Activated CD4-positive, alpha-beta T cell treated with anti-CD3 and anti-CD28 coated beads, Interleukin-2, amount 50 U/mL, for 1 hour (primary cell): ENCODE data around the gene HERC6.
"Not testable (repeated sequence)": the region's sequence is repeated elsewhere in the genome, so short reads cannot be mapped to it uniquely, and the experiment has no call there.

ENCODE experiments used
- DNase-seq: peaks from one replicate; pipeline ENCODE4 v3.0.0-alpha.2; 2020

The HERC6 gene

DNA sequence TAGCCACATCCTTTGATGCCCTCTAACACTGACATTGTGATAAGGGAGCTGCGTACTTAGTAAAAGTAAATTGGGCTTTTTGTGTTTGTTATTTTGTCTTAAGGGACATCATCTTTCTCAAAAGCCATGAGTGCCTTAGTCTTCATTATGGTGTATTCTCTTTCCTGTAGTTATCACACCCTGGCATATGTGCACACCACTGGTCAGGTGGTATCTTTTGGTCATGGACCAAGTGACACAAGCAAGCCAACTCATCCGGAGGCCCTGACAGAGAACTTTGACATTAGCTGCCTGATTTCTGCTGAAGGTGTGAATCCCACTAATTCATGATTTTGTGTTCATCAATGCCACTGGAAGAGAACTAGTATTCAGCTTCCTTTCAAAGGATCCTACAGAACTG is 18.0 kb downstream of the HERC6 start:
- DNase-seq: no peak

DNA sequence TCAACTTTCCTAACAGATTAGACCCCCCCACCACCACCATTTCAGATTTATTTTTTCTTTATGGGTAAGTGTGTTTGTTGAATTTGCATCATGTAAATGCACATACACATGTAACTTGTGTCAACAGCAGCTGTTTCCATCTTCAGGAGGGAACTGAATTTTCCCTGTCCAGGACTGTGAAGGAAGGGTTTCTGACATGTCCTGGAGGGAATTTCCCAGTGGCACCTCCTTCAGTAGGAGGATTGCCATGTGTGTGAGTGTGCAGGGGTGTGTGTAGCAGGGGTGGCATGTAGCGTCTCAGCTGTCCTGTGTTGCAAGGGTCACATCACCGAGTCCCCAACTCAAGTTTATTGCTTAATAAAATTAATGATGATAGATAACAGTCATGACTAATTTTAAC is 19.7 kb downstream of the HERC6 start:
- no peak for DNase-seq

DNA sequence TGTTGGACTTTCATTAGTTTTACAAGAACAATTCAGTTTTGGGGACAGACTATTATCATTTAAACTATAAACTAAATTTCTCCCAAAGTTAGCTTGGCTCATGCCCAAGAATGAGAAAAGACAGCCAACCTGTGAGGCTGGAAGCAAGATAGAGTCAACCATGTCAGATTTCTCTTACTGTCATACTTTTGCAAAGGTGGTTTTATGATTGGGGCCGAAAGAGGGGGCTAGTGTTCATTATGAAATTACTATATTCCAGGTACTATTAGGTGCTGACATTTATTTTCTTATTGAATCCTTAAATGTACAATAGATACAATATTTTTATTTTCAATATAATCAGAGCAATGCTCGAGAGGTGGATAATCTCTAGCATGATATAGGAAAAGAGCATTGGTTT is 30.6 kb downstream of the HERC6 start:
- DNase-seq: no peak

DNA sequence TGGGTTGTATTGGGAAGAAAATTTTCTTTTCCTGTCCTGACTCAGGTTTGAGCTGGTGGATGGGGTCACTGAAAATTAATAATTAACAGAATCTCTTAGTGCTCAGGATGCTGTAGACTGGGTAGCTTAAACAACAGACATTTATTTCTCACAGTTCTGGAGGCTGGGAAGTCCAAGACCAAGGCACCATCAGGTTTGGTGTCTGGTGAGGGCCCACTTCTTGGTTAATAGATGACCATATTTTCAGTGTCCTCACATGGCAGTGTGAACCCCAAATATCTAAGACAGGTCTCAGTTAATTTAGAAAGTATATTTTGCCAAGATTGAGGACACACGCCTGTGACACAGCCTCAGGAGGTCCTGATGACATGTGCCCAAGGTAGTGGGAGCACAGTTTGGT is 31.1 kb downstream of the HERC6 start:
- DNase-seq: no peak

DNA sequence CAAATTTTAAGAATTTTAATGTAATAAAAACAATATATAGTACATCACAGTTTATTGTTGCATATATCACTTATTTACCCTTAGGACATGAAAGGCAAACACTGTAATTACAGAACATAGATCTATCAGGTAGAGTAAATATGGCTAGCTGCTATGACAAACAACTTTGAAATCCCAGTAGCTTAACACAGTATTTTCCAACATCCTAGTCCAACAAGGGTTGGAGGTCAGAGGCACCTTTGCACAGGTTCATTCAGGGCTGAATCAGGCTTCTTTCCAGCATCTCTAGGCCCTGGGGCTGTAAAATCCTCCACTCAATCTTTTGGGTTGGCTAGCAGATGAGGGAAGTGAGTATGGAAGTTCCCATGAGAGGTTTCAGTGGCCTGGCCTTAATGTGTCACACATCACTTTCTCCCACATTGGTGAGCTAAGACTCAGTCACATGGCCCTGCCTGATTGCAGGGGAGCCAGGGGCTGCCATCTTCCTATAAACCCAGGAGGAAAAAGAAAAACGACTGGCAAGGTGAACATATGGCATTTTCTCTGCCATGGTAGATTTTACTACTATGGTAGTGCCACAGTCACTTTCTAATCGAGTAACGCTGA is 32.9 kb downstream of the HERC6 start:
- DNase-seq: no peak

DNA sequence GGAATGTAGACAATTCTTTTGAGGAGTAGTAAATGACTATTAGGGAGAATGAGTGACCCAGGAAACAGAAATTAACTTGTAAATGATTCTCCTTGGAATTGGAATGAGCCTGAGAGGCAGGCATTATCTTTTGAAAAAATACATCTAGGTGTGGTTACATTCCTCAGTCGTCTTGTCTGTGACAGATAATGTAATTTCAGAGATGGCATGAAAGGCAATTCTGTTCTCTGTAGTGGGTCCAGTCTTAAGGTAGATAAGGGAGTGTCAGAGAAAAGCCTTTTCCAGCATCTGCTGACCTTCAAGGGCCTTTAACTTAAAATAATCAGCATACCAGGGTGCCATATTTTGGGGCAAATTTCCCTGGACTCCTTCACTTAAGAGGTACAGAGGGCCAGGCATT is 35.1 kb downstream of the HERC6 start:
- DNase-seq: no peak

DNA sequence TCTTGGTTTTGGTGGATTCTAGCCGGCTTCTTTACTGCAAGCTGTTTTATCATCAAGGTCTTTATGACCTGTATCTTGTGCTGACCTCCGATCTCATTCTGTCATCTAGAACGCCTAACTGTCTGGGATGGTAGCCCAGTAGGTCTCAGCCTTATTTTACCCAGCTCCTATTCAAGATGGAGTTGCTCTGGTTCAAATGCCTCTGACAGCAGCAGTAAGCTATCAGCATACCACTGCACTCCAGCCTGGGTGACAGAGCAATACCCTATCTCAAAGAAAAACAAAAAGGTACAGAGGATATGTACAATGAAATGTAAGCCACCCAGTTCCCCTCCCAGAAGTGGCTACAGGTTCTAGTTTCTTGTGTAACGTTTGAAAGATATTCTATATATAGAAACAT is 36.1 kb downstream of the HERC6 start:
- no peak for DNase-seq

DNA sequence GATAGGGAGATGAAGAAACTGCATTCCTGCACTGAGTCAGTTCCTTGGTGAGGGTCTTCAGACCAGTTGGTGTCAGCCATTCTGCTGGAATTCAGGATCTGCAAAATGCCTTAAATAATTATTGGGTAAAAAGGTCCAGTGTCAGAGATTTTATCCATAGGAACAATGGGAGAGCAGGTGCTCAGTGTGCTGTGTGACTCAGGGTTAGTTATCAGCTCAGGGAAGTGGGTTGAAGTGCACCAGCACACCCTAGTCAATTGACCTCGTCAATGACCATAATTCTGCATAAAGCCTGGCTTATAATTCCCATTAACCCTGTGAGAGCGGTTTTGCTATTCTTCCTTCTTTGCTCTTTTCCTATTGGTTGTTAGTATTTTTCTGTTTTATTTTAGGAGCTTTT is 37.3 kb downstream of the HERC6 start:
- DNase-seq: no peak

DNA sequence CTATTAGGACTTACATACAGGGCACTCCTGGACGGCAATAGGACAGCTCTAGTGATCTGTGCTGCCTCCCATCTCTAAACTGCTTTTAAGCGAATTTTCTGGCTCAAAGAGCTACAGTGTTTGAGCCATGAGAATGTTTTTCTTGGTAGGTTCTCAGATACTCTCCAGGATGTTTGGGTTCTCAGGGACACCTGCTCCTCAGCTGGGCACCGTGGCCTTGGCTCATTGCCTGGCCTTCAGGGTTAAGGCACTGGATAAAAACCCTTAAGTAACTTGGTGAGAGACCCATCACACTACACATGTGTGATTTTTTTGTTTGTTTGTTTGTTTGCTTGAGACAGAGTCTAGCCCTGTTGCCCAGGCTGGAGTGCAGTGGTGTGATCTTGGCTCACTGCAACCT is 39.8 kb downstream of the HERC6 start:
- no peak for DNase-seq

DNA sequence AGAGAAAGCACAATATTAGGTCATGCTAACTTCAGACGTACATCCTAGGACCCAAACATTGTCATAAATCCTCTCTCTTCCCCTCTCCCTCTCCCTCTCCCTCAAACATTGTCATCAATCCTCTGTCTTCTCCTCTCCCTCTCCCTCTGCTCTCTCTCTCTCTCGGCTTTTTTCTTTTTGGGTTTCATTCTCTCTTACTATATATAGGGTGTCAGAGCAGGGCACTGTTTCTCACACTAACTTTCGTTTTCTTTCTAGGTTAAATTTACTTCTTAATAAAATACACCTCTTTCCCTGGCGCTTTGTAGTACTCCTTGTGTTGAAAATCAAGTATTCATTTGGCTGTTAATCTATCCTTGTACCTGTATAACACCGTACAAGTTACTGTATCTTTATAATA is 41.2 kb downstream of the HERC6 start:
- no peak for DNase-seq

DNA sequence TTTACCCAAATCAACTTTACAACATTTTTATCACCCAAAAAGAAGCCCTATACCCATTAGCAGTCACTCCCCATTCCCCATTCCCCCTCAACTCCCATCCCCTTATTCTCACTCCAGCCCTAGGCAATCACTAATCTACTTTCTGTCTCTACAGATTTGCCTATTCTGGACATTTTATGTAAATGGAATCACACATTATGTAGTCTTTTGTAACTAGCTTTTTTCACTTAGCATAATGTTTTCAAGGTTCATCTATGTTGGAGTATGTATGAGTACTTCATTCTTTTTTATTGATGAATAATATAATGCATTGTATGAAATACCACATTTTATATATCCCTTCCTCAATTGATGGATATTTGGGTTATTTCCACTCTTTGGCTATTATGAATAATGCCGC is 42.2 kb downstream of the HERC6 start:
- DNase-seq: no peak

DNA sequence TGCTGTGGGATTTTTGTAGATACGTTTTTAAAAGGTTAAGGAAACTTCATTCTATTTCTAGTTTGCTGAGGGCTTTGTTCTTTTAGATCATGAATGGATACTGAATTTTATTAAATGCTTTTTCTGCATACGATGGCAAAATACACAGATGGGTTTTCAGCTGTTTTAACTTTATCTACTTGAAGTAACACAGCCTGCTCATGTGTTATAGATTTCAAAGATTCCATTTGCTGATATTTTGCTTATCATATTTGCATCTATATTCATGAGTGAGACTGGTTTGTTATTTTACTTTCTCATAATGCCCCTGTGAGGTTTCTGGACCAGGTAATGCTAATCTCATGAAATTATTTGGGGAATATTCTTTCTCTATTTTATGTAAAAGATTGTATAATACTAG is 43.8 kb downstream of the HERC6 start:
- DNase-seq: no peak

DNA sequence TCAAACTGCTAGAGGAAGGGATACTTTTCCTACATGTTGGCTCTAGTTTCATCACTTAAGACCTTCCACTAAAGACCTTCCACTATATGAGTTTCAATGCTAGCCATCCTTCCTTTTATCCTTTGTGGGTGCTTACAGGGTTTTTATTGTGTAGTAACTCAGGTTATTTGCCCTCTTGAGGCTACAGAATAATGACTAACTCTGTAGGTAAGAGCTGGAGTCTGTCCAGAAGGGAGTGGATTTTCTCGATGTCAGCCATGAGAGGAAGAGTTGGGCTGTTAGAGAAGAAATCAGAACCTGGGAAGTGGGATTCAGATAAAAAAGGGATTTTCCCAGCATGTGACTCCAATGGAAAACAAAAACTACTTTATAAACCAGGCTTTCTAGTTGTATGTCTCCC is 50.7 kb downstream of the HERC6 start:
- DNase-seq: no peak

DNA sequence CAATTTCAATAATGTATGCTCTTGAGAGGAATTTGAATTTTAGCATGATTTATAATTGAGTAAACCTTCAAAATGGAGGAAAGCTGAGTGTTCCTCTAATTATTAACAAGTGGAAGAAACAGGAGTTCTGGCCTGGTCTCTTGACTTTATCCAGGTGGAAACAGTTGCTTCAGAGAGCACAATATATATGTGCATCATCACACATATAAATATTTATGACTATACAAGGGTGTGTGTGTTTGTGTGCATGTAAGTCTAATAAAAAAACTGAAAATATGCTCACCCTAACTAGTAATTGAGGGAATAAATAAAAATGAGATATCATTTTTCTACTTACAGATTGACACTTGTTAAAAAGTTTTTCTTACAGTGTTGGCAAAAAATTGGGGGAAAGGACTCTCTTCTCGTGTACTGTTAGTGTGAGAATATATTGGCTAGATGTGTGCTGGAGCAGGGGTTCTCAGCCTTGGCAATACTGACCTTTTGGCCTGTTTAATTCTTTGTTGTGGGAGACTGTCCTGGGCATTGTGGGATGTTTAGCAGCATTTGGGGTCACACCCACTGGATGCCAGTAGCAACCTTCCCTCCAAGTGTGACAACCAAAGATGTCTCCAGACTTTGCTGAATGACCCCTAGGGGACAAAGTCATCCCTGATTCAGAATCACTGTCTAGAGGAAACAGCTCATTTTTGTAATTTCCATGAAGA is 57.5 kb downstream of the HERC6 start:
- DNase-seq: no peak

DNA sequence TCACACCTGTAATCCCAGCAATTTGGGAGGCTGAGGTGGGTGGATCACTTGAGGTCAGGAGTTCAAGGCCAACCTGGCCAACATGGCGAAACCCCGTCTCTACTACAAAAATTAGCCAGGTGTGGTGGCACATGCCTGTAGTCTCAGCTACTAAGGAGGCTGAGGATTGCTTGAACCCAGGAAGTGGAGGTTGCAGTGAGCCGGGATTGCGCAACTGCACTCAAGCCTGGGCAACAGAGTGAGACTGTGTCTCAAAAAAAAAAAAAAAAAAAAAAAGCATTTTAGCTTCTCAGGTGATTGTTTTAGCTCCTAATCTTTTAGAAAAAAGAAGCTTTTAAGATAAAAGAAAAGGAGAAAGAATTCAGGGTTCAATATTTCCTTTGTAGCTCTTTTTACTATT is 59.2 kb downstream of the HERC6 start:
- DNase-seq: not testable (repeated sequence)

DNA sequence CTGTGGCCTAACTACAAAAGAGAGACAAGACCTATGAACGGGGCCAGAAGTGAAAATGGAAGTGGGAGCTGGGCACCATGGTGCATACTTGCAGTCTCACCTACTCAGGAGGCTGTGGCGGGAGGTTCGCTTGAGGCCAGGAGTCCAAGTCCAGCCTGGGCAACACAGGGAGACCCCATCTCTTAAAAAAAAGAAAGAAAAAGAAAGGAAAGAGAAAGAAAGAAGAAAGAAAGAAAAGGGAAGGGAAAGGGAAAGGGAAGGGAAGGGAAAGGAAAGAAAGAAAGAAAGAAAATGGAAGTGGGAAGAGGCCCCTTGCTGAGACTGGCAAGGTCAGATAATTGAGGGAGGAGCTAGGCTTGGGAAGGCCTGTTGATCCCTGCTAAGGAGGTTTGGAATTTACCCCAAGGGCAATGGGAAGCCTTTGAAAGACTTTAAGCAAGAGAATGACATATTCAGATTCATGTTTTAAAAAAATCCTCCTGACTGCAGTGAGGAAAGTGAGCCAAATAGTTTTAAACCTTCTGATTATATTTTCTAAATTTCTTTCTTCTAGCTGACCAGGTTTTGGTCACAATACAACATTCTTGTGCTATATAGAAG is 60.6 kb downstream of the HERC6 start:
- DNase-seq: no peak

DNA sequence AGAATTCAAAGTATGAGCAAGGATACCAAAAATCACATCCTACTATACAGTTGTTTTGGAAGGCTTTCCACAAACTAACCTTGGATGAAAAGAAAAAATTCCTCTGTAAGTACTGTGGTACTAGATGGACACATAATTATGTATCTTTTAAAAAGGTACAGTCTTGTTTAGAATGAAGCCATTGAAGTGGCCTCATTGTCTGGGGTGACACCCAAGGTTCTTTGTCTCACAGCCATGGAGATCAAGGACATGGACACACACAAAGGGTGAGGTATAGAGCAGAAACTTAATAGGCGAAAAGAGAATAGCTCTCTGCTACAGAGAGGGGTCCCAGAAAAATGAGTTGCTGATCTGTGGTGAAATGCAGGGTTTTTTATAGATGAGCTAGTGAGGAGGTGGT is 61.5 kb downstream of the HERC6 start:
- no peak for DNase-seq

DNA sequence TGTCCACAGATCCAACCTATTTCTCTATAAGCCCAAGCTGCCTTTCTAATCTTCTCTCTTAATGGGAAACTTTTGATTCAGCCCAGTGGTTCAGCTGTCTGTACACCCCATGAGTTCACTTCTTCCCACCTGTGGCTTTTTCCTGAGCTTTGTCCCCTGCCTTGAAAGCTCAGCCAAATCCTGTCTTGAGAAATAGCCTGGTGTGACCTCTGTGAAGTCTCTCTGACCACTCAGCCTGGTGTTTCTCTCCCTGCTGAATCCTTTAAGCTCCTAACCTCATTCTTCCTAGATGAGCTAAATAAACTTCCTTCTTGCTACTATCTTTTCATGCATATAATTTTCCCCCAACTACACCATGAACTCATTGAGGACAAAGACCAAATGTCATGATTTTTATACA is 63.0 kb downstream of the HERC6 start:
- no peak for DNase-seq

DNA sequence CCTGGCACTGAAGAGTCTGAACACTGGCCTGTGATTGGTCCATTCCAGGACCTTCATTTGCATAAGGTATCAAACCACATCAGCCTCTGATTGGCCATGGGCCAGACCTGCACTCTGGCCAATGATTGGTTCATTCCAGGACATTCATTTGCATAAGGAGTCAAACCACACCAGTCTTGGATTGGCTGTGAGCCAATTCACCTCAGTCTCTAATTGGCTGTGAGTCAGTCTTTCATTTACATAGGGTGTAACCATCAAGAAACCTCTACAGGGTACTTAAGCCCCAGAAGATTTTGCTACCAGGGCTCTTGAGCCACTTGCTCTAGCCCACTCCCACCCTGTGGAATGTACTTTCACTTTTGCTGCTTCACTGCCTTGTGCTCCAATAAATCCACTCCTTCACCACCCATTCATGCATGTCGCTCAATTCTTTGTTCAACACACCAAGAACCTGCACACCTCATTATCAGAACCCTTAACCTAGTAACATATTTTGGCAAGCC is 64.1 kb downstream of the HERC6 start:
- DNase-seq: no peak

DNA sequence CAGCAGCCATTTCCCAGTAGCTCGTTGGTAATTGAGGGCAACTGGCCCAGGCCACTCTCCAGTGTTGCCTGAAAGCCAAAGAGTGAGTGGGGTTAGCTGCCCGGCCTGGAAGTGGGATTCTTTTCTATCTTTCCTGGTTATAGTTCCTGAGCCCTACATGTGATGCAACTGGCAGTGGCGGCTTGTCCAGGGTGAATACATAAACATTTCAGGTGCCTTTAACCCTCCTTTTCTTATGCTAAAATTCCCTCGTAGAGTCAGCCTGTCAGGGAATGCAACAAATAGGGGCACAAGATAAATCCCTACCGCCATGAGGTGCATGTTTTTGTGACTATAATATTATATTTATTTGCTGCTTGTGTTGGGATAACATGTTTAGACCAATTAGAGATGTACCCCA is 64.8 kb downstream of the HERC6 start:
- DNase-seq: no peak

DNA sequence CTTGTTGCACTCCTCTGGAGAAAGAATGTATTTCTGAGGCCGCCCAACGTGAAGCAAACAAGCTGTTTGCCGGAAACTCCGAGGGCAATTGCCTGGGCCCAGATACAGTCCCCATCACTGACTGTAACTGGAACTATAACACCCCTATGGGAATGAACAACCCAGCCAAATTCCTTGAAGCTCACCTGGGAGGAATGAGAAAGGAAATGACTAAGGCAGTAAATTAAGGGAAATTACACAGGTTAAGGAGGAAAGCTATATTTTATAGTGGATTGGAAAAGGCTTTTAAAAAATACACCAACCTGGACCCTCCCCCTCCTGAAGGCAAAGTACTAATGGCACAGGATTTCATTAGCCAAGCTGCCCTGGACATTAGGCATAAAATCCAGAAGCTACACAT is 66.6 kb downstream of the HERC6 start:
- no peak for DNase-seq

DNA sequence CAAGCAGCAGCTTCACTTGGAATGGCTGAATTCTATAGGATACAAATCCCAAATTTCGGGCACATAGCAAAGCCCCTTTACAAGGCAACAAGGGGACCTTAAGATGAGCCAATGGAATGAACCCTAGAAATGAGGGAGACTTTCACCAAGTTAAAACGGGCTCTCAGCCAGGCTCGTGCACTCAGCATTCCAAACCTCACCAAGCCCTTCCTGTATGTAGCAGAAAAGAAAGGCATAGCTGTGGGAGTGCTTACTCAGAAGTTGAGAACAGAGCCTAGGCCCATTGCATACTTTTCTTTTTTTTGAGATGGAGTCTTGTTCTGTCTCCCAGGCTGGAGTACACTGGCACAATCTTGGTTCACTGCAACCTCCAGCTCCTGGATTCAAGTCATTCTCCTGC is 67.5 kb downstream of the HERC6 start:
- no peak for DNase-seq

DNA sequence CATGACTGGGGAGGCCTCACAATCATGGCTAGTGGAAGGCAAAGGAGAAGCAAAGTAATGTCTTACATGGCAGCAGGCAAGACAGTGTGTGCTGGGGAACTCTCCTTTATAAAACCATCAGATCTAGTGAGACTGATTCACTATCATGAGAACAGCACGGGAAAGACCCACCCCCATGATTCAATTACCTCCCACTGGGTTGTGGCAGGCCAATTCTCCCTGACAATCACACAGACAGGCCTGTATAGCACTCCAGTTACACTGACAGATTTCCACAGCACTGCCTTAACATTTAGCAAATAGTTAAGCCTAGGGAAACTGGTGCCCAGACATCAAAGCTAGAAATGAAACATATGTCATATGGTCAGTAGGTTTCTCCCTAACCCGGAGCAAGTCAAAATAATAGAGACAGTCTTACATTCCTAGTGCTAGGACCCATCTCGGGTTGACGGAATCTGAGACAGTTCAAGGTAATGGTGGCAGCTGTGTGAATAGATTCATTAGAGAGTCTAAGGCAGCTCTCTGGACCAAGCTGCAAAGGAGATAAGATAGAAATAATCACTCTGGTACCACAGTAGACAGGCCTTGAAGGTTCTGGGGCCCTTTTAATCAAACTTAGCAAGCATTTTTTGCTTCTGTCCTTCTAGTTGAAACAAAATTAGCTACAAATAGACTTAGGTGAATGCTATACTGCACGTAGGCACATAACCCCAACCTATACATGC is 68.9 kb downstream of the HERC6 start:
- no peak for DNase-seq

DNA sequence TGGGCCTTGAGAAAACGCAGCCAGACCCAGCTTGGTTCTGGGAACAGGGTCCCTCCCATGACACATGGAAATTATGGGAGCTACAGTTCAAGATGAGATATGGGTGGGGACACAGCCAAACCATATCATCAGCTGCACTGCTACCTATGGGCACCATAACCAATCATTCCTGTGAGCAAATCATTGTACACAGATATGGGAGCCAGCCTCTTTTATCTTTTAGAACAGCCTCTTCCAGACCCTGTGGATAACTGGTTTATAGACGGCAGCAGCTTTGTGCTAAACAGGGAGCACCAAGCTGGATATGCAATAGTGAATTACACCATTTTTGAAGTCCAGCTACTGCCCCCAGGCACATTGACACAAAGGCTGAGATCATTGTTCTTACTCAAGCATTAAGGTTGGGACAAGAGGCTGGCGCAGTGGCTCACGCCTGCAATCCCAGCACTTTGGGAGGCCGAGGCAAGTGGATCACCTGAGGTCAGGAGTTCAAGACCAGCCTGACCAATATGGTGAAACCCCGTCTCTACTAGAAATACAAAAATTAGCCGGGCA is 69.6 kb downstream of the HERC6 start:
- DNase-seq: not testable (repeated sequence)
